ENCODE measurements around the gene ATP8A2.

ATP8A2 gene

GRCh38 chr13:25778808-25779305 lies 407.1 kb downstream of the ATP8A2 start:
- TF ChIP-seq CTCF (IDR thresholded peaks at IDR 0.05): no peak

- no peak for TF ChIP-seq CTCF (IDR thresholded peaks at IDR 0.05)
Measured at GRCh38 chr13:25783076-25783475, 411.3 kb downstream of the ATP8A2 start.

GRCh38 chr13:25783601-25784024 lies 411.8 kb downstream of the ATP8A2 start:
- TF ChIP-seq CTCF (IDR thresholded peaks at IDR 0.05): no peak

- no peak for TF ChIP-seq CTCF (IDR thresholded peaks at IDR 0.05)
Measured at GRCh38 chr13:25784119-25784518, 412.3 kb downstream of the ATP8A2 start.

GRCh38 chr13:25795277-25795676 lies 423.5 kb downstream of the ATP8A2 start:
- no peak for TF ChIP-seq CTCF (IDR thresholded peaks at IDR 0.05)

GRCh38 chr13:25796474-25796873 lies 424.7 kb downstream of the ATP8A2 start:
- TF ChIP-seq CTCF (IDR thresholded peaks at IDR 0.05): no peak

- TF ChIP-seq CTCF (IDR thresholded peaks at IDR 0.05): no peak
Measured at GRCh38 chr13:25798998-25799397, 427.2 kb downstream of the ATP8A2 start.

GRCh38 chr13:25800523-25800922 lies 428.7 kb downstream of the ATP8A2 start:
- no peak for TF ChIP-seq CTCF (IDR thresholded peaks at IDR 0.05)

All from LNCAP (cell line).